HG03097 (cell line): ENCODE measurements around the gene NCLN.
"Not testable (repeated sequence)": the region's sequence is repeated elsewhere in the genome, so short reads cannot be mapped to it uniquely, and the experiment has no call there.

Experiments
- ATAC-seq: cut with Tn5 transposase; IDR thresholded peaks from one replicate; pipeline ENCODE4 v1.9.1; 2021; ENCODE audit not compliant: unreplicated experiment, low FRiP score

NCLN gene

GRCh38 chr19:3224346-3225168, 38.8 kb downstream of the NCLN start, which contains the start of gene CELF5:
TSS of gene CELF5 (plus strand) at chr19:3224661. CDS start at chr19:3224740, 79 bp downstream.
- ATAC-seq = no peak

DNA sequence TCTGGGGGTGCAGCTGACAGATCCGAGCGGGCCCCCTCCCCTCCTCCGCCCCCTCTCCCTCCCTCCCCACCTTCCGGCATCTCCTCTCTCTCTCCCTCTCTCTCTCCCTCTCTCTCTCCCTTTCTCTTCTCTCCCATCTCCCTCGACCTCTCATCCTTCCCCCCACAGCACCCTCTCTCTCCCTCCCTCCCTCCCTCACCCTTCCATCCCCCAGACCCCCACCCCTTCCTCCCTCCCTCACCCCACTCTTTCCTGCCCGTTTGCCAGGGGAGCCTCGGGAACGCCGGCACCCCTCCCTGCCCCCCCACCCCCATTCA, 39.4 kb downstream of the NCLN start:
- no peak for ATAC-seq

DNA sequence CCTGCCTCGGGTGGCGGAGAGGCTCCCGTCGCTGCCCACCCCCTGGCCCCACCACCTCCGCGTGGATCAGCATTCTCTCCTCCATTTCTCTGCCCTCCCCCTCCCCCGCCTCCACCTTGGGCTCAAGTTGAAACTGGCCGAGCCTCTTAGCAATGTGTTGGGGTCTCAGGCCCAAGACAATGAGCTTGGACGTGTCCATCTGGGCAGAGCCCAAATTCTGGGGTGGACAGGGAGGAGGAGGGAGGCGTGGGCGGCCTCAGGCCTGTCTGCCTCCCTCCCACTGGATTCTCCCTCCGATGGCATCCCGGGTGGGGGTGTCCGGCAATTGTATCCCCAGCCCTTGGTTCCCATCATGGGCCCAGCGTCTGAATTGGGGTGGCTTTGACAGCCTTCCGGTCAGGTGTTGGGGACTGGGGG, 40.0 kb downstream of the NCLN start:
- ATAC-seq = no peak

GRCh38 chr19:3227054-3227626, 41.4 kb downstream of the NCLN start:
- no peak for ATAC-seq

DNA sequence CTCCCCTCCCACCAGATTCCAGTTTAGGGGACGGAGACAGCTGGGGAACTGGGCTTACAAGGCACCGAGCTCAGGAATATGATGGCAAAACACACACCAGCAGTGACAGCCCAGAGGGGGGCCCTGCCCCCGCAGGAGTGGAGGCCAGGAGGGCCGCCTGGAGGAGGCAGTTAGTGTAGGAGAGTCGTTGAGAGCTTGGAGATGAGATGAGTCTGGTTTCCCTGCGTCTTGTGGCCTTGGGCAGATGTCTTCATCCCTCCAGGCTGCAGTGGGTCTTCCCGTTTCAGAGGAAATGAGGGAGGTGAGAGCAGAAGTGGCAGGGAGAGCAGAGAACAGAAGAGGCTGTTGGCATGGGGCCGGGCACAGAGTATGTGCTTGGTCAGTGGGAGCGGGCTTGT, 43.6 kb downstream of the NCLN start:
- no peak for ATAC-seq

DNA sequence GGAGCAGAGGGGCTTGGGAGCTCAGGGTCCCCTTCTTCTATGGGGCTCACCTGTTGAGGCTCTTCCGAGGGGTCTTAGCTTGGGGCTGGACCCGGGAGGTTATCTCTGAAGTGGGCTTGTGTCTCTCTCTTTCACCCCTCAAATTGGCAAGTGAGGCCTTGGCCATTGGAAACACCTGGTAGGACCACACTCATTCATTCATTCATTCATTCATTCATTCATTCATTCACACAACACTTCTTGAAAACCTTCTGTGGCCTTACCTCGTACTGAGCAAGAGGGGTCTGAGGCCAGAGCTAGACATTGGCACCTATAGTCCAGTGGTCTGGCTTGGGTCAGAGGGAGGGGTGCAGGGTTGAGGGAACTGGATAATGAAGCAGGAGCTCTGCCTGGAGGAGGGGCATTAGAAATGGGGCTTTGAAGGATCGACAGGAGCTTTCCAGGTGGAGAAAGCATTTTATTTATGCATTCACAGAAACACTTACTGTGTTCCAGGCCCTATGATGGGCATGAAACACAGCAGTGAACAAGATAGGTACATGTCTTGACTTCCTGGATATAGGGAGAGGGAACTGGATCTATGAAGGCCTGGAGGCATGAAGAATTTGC, 44.3 kb downstream of the NCLN start:
- no peak for ATAC-seq

DNA sequence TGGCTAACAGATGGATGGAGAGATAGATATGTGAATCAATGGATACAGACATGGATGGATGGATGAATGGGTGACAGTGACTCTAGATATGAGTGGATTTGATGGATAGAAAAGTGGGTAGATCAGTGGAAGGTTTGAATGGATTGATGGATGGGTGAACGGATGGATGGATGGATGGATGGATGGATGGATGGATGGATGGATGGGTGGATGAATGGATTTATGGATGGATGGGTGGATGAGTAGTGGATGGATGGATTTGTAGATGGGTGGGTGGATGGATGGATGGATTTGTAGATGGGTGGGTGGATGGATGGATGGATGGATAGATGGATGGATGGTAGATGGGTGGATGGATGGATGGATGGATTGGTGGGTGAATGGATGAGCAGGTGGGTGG, 45.6 kb downstream of the NCLN start:
- ATAC-seq = no peak

DNA sequence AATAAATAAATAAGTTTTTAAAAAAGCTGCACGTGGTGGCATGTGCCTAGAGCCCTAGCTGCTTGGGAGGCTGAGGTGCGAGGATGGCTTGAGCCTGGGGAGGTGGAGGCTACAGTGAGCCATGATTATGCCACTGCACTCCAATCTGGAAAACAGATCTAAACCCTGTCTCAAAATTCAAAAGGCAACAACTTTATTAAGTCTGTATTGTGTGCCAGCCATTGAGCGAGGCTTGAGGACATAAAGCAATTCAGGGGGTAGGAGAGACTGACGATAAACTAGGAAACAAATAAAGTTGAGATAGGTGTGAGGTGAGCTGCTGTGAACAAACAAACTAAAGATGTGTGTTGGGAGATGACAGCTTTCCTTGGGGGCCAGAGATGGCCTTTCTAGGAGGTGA, 47.4 kb downstream of the NCLN start:
- ATAC-seq = no peak

DNA sequence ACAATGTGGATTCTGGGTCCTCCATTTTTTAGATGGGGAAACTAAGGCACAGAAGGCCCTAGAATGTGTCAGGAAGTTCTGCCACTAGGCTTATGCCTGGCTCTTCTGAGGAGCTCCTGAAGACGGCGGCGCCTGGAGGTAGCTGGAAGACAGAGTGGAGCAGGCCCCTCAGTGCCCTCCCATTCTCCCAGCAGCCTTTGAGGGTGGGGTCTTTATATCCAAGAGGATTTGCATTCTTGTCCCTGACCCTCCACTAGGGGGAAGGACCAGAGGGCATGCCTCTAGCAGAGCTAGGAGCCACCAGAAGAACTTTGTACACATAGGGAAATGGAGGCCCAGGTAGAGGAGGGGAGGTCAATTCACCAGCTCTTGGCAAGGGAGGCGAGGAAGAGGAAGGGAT, 48.1 kb downstream of the NCLN start:
- no peak for ATAC-seq

GRCh38 chr19:3234800-3235199, 49.1 kb downstream of the NCLN start:
- no peak for ATAC-seq

DNA sequence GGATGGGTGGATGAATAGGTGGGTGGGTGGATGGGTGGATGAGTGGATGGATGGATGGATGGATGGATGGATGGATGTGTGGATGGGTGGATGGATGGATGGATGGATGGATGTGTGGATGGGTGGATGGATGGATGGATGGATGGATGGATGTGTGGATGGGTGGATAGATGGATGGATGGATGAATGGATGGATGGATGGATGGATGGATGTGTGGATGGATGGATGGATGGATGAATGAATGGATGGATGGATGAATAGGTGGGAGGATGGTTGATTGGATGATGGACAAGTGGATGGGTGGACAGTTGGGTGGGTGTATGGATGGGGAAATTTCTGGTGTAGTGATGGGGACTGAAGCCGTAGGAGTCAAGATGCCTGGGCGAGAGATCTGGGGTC, 49.9 kb downstream of the NCLN start:
- not testable (repeated sequence) for ATAC-seq

- no peak for ATAC-seq
Measured at GRCh38 chr19:3236272-3236671, 50.5 kb downstream of the NCLN start.

GRCh38 chr19:3238066-3238561, 52.4 kb downstream of the NCLN start:
- ATAC-seq = no peak

DNA sequence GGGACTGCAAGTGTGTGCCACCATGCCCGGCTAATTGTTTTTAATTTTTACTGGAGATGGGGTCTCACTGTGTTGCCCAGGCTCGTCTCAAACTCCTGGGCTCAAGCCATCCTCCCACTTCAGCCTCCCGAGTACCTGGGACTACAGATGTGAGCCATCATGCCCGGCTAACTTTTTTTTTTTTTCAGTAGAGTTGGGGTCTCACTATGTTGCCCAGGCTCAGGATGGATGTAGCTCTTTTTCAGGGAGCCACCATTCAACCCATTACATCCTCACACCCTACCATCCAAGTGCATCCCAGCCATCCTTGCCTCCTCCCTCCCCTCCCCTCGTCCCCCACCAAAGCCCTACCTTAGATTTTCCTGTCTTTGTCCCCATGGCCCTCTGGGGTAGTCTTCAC, 53.6 kb downstream of the NCLN start:
- ATAC-seq = no peak

- no peak for ATAC-seq
Measured at GRCh38 chr19:3243819-3244700, 58.3 kb downstream of the NCLN start.

DNA sequence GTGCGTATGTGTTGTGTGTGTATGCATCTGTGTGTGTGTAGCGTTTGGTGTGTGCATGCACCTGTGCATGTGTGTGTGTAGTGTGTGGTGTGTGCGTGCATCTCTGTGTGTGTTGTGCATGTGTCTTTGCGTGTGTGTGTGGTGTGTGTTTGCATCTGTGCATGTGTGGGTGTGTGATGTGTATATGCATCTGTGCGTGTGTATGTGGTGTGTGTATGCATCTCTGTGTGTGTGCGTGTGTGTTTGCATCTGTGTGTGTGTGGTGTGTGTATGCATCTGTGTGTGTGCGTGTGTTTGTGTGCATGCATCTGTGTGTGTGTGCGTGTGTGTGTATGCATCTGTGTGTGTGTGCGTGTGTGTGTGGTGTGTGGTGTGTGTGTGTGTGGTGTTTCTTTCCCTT, 59.3 kb downstream of the NCLN start:
- ATAC-seq = no peak

DNA sequence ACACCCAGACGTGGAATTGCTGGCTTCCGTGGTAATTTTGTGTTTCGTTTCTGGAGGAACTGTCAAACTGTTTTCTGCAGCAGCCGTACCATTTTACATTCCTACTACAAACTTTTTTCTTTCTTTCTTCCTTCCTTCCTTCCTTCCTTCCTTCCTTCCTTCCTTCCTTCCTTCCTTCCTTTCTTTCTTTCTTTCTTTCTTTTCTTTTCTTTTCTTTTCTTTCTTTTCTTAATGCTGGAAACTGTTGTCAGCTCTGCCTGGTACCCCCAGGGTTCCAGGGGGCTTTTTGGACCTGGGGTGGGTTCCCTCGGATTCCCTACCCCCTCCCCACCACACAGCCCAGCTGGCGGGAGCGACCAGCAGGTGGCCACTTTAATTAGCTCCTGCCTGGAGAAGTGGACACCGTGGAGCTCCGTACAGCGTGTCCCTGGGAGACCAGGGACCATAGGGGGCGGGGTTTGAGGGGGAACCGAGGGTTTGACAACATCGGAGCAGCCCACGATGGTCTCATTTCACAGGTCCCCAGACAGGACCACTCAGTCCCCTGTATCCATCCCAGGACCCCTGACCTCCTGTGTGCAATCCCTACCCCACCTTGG, 63.1 kb downstream of the NCLN start:
- no peak for ATAC-seq

DNA sequence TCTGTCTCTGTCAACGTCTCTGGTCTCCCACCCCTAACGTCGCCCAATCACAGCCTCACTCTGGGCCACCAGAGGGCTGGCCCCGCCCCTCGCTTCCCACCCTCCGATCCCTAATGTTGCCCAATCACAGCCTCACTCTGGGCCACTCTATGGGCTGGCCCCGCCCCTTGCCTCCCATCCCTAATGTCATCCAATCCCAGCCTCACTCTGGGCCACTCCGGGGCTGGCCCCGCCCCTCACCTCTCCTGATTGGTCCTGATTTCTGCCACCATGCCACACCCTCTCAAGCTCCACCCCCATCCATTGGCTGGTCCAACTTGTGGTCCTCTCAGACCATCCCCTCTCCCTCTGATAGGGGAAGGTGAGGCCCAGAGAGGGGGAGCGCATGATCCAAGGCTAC, 63.7 kb downstream of the NCLN start:
- ATAC-seq = no peak

- ATAC-seq = no peak
Measured at GRCh38 chr19:3250675-3251074, 64.9 kb downstream of the NCLN start.

DNA sequence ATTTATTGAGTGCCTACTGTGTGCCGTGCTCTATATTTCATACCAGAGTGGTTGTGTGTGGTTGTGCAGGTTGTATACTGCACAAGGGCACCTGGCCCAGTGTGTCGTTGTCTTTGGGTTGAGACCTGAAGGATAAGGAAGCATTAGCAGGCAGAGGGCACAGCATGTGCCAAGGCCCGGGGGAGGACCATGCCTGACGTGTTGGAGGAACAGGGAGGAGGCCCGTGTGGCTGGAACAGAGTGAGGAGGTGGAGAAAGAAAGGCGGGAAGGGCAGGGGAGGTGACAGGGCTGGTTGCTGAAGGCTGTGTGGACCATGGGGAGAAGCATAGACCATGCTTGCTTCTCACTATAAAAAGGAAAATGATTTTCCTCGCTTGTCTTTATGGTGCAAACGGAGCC, 65.5 kb downstream of the NCLN start:
- ATAC-seq = no peak

DNA sequence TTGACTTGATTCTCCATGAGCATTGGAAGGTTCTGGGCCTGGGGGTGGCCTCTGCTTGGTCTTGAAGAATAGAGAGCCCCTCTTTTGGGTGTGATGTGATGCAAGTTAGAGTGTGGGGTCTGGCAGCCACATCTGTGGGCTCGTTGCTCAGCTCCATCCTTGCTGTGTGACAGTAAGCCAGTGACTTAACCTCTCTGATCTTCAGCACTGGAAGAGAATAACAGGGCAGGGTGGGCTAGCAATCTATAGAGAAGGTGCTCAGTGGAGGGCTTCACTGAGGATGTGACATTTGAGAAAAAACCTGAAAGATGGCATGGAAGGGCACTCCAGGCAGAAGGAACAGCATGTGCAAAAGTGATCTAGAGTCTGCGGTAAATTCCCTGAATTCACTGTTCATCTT, 66.9 kb downstream of the NCLN start:
- no peak for ATAC-seq
